Prostate gland (tissue), 2 donors: ENCODE data around the gene TSPOAP1. TPM values are rescaled to one million over a fixed set of nuclear protein-coding genes. Genes with fewer than 3 reads are reported as not detected.

Experiments
- DNase-seq: peaks from one replicate; pipeline ENCODE4 v3.0.0-alpha.2; 2019; ENCODE audit warnings: low spot score
- H3K27ac ChIP-seq, 2 donors: fragments of 200-600 bp; sonication (generic); 2 replicates each; pipeline ENCODE4 v1.5.1; 2017 to 2019
- H3K27me3 ChIP-seq: fragments of 200-600 bp; sonication (generic); replicated peaks from 2 replicates; pipeline ENCODE4 v1.5.1; 2019; ENCODE audit not compliant: insufficient read depth
- H3K36me3 ChIP-seq, 2 donors: fragments of 200-600 bp; sonication (generic); 1 replicate in 1 of 2; 2 replicates in 1 of 2; pipeline versions ENCODE4 v1.5.1 to v1.8.1; 2017 to 2019
- H3K4me1 ChIP-seq: fragments of 200-600 bp; sonication (generic); replicated peaks from 2 replicates; pipeline ENCODE4 v1.5.1; 2019
- H3K4me3 ChIP-seq, 2 donors: fragments of 200-600 bp; sonication (generic); 2 replicates each; pipeline ENCODE4 v1.5.1; 2017 to 2019
- H3K9me3 ChIP-seq: fragments of 200-600 bp; sonication (generic); 2 replicates; pipeline ENCODE4 v1.5.1; 2017
- POLR2A ChIP-seq: fragments of 450-650 bp; IDR thresholded peaks from one replicate; pipeline ENCODE4 v1.6.1; 2016; ENCODE audit warnings: antibody characterized with exemption, mild to moderate bottlenecking
- POLR2AphosphoS5 ChIP-seq: sonication (generic); formaldehyde crosslinking; IDR thresholded peaks from one replicate; pipeline ENCODE4 v1.6.1; 2017; ENCODE audit warnings: antibody characterized with exemption
- WGBS: methylation state at CpG from one replicate; pipeline ENCODE4 v1.1.5; 2018; 5-methylcytosine and 5-hydroxymethylcytosine counted together
- intact Hi-C: fragments of 100-400 bp; cut with DNase I; formaldehyde crosslinking; loops from one replicate; pipeline ENCODE4 v1.14.2; 2022
- total RNA-seq, 2 donors: library from RNA; depleted of rRNA; stranded (reverse); fragments of >200 nt; gene quantifications; one replicate each; pipeline ENCODE4 v1.1.0, GENCODE V29; 2016
- TF ChIP-seq, protein P1 (sequence below), 4 experiments: fragments of 200-600 bp in 2 of 4; fragments of 450-650 bp in 2 of 4; sonication (generic) in 2 of 4; IDR thresholded peaks; 1 replicate in 3 of 4; 2 replicates in 1 of 4; pipeline ENCODE4 v1.5.1; 2016 to 2019; ENCODE audit warnings: antibody characterized with exemption in 4 of 4, mild to moderate bottlenecking in 2 of 4, moderate library complexity in 2 of 4

The TSPOAP1 gene
- total RNA-seq, 2 donors from 2014 or later: 22.7 to 26.5 TPM

DNA sequence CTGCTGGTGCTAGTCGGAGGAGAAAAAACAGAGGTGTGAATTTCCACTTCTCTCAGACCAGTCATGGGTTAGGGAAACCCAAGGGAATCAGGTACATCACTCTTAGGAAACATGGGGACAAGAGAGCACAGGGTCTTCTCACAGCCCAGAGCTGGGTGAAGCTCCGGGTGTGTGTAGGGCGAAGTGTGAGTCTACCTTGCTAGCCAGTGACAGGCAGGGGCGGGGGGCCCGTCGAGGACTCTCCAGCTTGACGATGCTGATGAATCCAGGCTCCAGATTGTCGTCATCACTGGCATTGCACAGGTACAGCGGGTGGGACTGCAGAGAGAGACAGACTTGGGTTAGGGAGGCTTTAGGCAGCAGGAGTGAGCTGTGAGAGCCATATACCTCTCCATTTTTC lies 42.1 kb upstream of the TSPOAP1 start:
- Histone ChIP-seq H3K36me3 (no peaks in the 10 kb centered on the region), H3K27me3 (no peaks in the 10 kb centered on the region), H3K4me1 (no peaks in the 10 kb centered on the region), H3K4me3 (no peak overlapping the region), H3K9me3 (no peaks in the 10 kb centered on the region), H3K27ac (no peak overlapping the region)
- DNase-seq: no peak
- intact Hi-C loops: no loop called here
- WGBS: 86% methylated on average over 9 of the region's 9 CpGs
- TF ChIP-seq, protein P1, sequence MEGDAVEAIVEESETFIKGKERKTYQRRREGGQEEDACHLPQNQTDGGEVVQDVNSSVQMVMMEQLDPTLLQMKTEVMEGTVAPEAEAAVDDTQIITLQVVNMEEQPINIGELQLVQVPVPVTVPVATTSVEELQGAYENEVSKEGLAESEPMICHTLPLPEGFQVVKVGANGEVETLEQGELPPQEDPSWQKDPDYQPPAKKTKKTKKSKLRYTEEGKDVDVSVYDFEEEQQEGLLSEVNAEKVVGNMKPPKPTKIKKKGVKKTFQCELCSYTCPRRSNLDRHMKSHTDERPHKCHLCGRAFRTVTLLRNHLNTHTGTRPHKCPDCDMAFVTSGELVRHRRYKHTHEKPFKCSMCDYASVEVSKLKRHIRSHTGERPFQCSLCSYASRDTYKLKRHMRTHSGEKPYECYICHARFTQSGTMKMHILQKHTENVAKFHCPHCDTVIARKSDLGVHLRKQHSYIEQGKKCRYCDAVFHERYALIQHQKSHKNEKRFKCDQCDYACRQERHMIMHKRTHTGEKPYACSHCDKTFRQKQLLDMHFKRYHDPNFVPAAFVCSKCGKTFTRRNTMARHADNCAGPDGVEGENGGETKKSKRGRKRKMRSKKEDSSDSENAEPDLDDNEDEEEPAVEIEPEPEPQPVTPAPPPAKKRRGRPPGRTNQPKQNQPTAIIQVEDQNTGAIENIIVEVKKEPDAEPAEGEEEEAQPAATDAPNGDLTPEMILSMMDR (IDR thresholded peaks at IDR 0.05): no peak
- TF ChIP-seq POLR2AphosphoS5: no peak
- TF ChIP-seq POLR2A: no peak

DNA sequence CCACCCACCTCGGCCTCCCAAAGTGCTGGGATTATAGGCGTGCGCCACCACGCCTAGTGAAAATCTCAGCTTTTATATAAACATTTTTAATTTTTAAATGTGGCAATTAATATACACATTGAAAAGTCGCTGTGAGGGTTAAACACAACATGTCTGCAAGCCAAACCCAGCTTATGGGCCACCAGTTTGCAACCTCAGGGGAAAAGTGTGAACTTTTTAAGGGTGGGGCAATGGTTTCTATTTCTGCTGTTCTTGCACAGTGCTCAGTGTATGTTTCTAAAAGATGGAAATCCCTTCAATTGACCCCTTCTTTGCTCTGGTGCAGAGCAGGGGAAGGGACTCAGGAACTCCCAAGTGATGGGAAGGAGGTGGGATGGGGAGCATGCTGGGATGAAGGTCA lies 41.7 kb upstream of the TSPOAP1 start:
- intact Hi-C loops: no loop called here
- TF ChIP-seq, protein P1 (IDR thresholded peaks at IDR 0.05): no peak
- TF ChIP-seq POLR2AphosphoS5 (no peak), POLR2A (no peak)
- Histone ChIP-seq H3K4me1 (no peaks in the 10 kb centered on the region), H3K4me3 (no peak overlapping the region), H3K36me3 (no peaks in the 10 kb centered on the region), H3K27ac (no peak overlapping the region), H3K9me3 (no peaks in the 10 kb centered on the region), H3K27me3 (no peaks in the 10 kb centered on the region)
- no peak for DNase-seq
- WGBS: 97% methylated on average over 5 of the region's 5 CpGs

DNA sequence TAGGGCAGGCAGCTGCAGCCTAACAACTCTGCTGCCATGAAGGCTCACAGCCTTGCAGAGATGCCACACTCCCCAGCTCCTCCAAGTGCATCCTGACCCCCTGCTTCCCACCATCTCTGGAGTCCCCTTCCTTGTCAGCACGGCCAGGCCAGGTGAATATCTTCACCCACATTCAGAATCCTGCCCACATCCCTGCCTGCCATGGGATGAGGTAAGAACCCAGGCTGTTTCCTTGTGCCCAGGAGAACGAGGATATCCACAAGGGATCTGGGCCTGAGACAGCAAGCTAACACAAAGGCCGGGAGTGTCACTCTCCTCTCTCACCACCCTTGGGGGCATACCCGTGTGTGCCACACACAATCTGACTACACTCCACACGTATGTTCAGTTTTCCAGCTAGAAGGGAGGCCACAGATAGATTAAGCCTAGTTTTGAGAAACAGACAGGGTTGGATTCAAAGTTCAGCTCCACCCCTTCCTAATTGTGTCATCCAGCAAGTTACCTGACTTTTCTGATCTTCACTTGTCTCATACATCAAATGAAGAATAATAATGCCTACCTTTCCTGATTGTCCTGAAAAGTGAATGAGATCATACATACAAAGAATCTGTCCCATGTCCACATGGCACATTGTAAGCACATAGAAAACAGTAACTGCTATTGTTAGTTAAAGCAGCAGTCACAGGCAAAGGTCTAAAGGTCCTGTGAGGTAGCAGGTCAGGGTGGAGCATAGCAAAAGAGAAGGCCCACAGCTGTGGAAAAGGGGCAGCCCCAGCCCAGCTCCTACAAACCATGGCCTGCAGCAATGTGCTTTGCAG lies 40.8 kb upstream of the TSPOAP1 start:
- Histone ChIP-seq H3K36me3 (no peaks in the 10 kb centered on the region), H3K27me3 (no peaks in the 10 kb centered on the region), H3K4me1 (peaks cover 3% of the 10 kb centered on the region), H3K27ac (no peak overlapping the region), H3K9me3 (no peaks in the 10 kb centered on the region), H3K4me3 (no peak overlapping the region)
- no peak for DNase-seq
- 50% methylated on average over 5 of the region's 5 CpGs for WGBS
- intact Hi-C loops: no loop called here
- no peak for TF ChIP-seq POLR2A
- no peak for TF ChIP-seq POLR2AphosphoS5
- TF ChIP-seq, protein P1 (IDR thresholded peaks at IDR 0.05): no peak

DNA sequence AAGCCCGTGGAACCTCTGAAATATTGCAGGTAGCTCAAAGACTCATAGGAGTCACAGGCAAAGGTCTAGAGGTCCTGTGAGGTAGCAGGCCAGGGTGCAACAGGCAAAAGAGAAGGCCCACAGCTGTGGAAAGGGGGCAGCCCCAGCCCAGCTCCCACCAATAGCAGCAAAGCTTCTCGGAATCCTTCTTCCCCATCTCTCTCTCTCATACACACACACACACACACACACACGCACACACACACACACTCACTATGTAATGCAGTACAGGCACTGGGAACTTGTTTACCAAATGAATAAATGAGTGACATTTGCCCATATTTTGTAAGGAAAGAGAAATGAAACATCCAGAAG lies 40.2 kb upstream of the TSPOAP1 start:
- TF ChIP-seq, protein P1 (IDR thresholded peaks at IDR 0.05): no peak
- no peak for TF ChIP-seq POLR2A
- no peak for TF ChIP-seq POLR2AphosphoS5
- Histone ChIP-seq H3K36me3 (no peaks in the 10 kb centered on the region), H3K27ac (no peak overlapping the region), H3K4me3 (no peak overlapping the region), H3K4me1 (peaks cover 3% of the 10 kb centered on the region), H3K27me3 (no peaks in the 10 kb centered on the region), H3K9me3 (no peaks in the 10 kb centered on the region)
- no peak for DNase-seq
- intact Hi-C loops: no loop called here
- 60% methylated on average over 3 of the region's 3 CpGs for WGBS

DNA sequence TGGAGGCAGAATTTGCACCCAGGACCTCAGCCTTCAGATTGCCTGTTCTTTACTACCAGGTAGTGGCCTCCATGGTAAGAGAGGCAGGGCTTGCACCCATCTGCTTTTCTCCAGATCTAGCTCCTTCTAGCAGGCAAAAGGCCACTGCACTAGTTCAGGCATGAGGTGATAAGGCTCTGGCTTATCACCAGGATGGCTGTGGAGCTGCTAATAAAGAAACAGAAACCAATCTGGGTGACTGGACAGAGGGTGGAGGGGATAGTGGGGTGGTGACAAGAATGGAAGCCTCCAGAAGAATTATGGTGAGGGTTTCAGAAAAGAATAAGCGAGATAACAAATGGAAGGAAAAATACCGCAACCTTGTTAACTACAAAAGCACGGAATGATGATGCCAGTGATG lies 38.9 kb upstream of the TSPOAP1 start:
- no peaks in the 10 kb centered on the region for H3K27me3 ChIP-seq
- H3K4me3 ChIP-seq: no peak overlapping the region
- no peak for DNase-seq
- no peak for TF ChIP-seq POLR2AphosphoS5
- TF ChIP-seq, protein P1 (IDR thresholded peaks at IDR 0.05): no peak
- TF ChIP-seq POLR2A: no peak
- no peak overlapping the region for H3K27ac ChIP-seq
- H3K36me3 ChIP-seq: no peaks in the 10 kb centered on the region
- H3K4me1 ChIP-seq: peaks cover 3% of the 10 kb centered on the region
- WGBS: 96% methylated on average over 3 of the region's 3 CpGs
- intact Hi-C loops: no loop called here
- H3K9me3 ChIP-seq: no peaks in the 10 kb centered on the region
